Activated CD8-positive, alpha-beta memory T cell treated with anti-CD3 and anti-CD28 coated beads, Interleukin-2, amount 50 U/mL, for 48 hours (primary cell): ENCODE results near the gene CNTN3.

ENCODE experiments used
- DNase-seq: peaks from one replicate; pipeline ENCODE4 v3.0.0-alpha.2; 2020

The CNTN3 gene

DNA sequence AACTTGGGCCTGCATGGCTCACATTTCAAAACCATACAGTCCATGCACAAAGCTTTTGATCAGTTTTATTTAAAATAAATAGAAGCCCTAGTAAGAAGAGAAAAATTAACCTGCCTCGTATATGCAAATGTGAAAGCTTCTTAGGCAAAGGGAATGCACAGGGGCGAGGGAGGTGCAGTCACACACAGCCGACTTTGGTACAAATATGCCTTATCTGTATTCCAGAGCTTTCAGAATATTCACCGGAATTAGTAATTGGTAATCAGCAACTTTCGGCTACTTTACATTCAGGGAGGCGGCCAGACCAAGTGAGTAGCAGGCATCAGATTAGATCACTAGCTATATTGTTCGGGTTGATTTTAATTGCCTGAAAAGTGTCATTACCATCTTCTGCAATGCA lies 7.5 kb downstream of the CNTN3 start:
- DNase-seq = no peak

DNA sequence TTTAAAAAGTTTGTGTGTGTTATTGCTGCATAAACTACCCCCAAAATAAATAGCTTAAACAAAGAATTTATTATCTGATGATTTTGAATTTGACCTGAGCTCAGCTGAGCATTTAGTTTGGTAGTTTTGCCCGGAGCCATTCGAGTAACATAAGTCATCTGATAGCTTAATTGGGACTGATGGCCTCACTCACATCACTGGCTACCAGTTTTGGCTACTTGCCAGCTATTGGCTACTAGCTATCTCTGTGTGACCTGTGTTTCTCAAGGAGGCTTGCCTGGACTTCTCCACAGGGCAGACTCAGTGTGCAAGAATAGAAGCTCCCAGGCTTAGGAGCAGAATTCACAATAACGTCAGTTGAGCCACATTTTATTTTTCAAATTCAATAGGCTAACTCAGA lies 9.0 kb downstream of the CNTN3 start:
- no peak for DNase-seq

DNA sequence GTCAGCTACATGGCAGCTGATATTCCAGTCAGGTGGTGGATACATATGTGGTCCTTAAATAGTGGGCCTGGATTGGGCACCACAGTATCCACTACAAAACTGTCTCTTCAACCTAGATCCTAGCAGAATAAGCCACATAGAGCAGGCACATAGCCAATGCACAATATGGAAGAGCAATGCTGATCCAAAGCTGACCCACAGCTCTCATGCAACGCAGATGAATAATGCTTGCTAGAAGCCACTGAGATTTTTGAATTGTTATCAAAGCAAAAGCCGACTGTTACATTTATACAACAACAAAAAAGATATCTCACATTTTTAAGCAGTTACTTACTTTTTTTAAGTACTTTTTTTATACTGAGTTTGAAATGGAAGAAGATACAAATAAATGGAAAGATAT lies 11.2 kb downstream of the CNTN3 start:
- no peak for DNase-seq

DNA sequence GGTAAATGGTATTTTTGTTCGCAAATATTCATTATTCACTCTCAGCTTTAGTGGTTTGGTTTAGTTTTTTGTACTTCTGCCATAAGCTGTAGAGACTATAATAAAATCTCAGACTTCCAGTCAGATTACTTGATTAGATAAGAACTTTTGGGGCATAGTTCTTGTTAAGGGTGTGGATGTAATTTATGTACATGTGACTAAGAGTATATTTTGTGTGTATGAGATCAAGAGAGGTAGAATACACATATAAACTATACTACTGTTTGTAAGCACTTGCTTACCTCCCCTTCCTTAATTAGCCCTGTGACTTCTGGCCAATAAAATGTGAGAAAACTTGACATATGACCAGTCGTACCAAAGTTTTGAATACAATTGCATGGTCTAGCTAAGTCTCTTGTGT lies 12.0 kb downstream of the CNTN3 start:
- DNase-seq = no peak

- no peak for DNase-seq
These were observed 12.7 kb downstream of the CNTN3 start for GRCh38 chr3:74601793-74602192.

DNA sequence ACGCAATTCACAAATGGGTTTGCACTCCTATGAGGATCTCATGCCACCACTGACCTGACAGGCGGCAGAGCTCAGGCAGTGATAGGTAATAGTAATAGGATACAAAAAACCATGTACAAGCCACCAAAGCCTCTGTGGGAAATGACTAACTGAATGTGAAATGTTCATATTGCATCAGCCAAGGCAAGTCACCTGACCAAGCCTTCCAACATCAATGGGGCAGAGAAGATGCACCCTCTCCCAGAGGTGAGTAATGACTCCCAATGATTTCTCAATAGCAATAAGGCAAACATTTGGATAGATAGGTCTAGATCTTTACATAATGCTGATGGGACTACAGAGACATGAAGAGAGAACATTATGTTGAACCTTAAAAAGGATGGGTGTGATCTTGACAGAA lies 14.9 kb downstream of the CNTN3 start:
- no peak for DNase-seq

GRCh38 chr3:74593152-74593551 lies 21.3 kb downstream of the CNTN3 start:
- DNase-seq = no peak

GRCh38 chr3:74592359-74592758 lies 22.1 kb downstream of the CNTN3 start:
- no peak for DNase-seq

- DNase-seq = no peak
These were observed 22.5 kb downstream of the CNTN3 start for GRCh38 chr3:74591946-74592345.

DNA sequence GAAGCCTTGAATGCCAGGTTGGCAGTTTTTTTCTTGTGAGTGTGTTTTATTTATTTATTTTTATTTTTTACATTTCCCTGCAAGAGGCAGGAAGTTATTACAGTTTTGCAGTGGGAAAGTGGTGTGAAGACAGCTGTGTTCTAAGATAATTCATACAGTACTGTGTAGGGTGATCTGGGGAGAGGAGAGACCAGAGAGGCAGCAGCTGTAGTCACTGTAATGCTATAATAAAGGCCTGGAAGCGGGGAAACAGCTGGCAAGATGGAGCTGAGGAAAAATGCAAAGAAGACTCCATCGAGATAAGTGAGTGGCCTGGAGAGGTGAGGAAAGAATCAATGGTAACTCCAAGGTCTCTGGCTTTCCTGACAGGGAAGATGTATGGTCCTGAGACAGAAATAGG lies 23.1 kb downstream of the CNTN3 start:
- DNase-seq = no peak

DNA sequence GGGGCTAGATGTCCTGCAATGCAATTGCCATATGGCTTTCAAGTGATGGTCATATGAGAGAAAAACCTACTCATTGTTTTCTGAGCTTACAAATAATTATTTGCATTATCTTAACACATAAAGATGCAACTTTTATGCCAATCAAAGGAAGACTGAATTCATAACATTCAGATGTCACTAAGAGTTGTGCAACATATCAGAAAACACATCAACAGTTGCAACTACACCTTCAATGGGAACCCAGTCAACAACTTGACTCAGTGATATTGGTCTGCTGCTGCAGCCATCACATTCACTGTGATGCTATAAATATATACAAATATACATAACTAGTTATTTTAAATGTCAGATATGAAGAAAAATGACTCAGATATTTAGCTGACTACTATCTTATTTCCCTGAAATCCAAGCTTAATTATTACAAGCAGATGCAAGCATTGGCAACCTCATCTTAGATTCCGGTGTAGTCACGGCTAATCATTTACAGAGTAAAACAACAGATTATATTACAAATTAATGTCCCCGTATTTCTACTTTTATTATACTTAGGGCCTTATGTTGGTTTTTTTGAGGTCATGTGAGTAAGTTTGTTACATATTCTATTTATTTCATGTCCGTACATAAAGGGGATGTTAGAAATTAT lies 23.7 kb downstream of the CNTN3 start:
- no peak for DNase-seq

DNA sequence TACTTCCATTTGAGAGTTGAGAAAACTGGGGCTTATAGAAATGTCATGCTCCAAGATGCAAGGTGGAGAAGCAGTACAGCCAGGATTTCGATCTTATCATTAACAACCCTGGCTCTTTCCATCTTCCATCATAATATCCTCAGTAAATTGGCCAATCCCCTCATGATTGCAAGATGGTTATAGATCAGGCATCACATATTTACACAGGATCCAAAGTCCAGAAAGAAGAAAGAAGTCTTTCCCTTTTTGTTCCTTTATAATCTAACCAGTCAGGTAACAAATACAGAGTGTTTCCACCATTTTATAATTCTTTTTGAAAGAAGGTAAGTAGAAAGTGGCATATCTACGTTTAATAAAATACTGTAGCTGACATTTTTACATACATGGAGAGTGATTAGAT lies 29.7 kb downstream of the CNTN3 start:
- no peak for DNase-seq

DNA sequence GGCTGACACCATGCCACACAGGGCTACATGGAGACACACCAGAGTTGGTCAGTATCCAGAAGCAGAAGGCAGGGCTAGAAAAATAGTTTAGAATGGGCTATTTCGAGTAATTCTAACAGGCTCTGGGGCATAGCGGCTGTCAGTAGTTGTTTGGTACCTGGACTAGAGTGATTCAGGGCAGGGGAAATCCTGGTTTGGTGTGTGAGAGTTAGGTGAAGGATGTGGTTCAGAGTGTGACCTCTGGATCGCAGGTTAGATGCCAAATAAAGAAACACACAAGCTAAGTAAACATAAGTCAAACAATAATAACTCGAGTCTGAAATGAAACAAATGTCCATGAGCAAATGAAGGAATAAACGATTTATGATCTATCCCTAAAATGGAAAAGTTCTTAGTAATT lies 31.5 kb downstream of the CNTN3 start:
- no peak for DNase-seq

- DNase-seq = no peak
These were observed 38.6 kb downstream of the CNTN3 start for GRCh38 chr3:74575857-74576256.

- no peak for DNase-seq
These were observed 43.3 kb downstream of the CNTN3 start for GRCh38 chr3:74571118-74571517.
